SK-N-MC (cell line): ENCODE results near the gene ETV6.

Experiments
- DNase-seq: peaks from one replicate; pipeline ENCODE4 v3.0.0-alpha.2; 2011; ENCODE audit warnings: low read depth, low spot score
- H3K27ac ChIP-seq: fragments of 200-600 bp; sonication (generic); 2 replicates; pipeline ENCODE4 v1.5.1; 2016; ENCODE audit warnings: mixed run types
- H3K36me3 ChIP-seq: fragments of 200-600 bp; sonication (generic); 2 replicates; pipeline ENCODE4 v1.6.1; 2017; ENCODE audit warnings: antibody characterized with exemption, low read length, mixed read lengths; ENCODE audit not compliant: insufficient read depth
- H3K4me3 ChIP-seq: fragments of 200-600 bp; sonication (generic); 2 replicates; pipeline ENCODE4 v1.5.1; 2016
- H3K9ac ChIP-seq: fragments of 200-600 bp; sonication (generic); 2 replicates; pipeline ENCODE4 v1.8.0; 2017; ENCODE audit warnings: mixed run types, mixed read lengths; ENCODE audit not compliant: insufficient read length
- H3K9me3 ChIP-seq: fragments of 200-600 bp; sonication (generic); 2 replicates; pipeline ENCODE4 v1.6.1; 2017; ENCODE audit warnings: low read depth, mild to moderate bottlenecking, antibody characterized with exemption, low read length, moderate library complexity, mixed read lengths
- EZH2 ChIP-seq: fragments of 200-600 bp; sonication (generic); IDR thresholded peaks from one replicate; pipeline ENCODE4 v1.6.1; 2017; ENCODE audit warnings: antibody characterized with exemption
- FOXP2 ChIP-seq: optimal IDR thresholded peaks from 2 replicates; pipeline ENCODE3; 2011; ENCODE audit warnings: mild to moderate bottlenecking, moderate library complexity; ENCODE audit not compliant: insufficient read depth; ENCODE audit errors: extremely low read length, control extremely low read depth
- POLR2AphosphoS5 ChIP-seq: IDR thresholded peaks from 2 replicates; pipeline ENCODE4 v1.6.1; 2012; ENCODE audit warnings: mild to moderate bottlenecking, low read depth, low read length, borderline replicate concordance

Gene ETV6

GRCh38 chr12:11832093-11832492, 182.6 kb downstream of the ETV6 start:
- H3K27ac ChIP-seq = no peak overlapping the region
- TF ChIP-seq FOXP2 (no peak), POLR2AphosphoS5 (no peak), EZH2 (no peak)
- DNase-seq = no peak
- H3K36me3 ChIP-seq = no peaks in the 10 kb centered on the region
- H3K9ac ChIP-seq = no peak overlapping the region
- no peaks in the 10 kb centered on the region for H3K9me3 ChIP-seq
- no peak overlapping the region for H3K4me3 ChIP-seq

- Histone ChIP-seq H3K9ac (no peak overlapping the region), H3K4me3 (no peak overlapping the region), H3K36me3 (no peaks in the 10 kb centered on the region), H3K9me3 (no peaks in the 10 kb centered on the region), H3K27ac (no peak overlapping the region)
- no peak for TF ChIP-seq EZH2
- no peak for TF ChIP-seq FOXP2
- no peak for TF ChIP-seq POLR2AphosphoS5
- DNase-seq = no peak
Measured at GRCh38 chr12:11833174-11833895, 183.9 kb downstream of the ETV6 start.

DNA sequence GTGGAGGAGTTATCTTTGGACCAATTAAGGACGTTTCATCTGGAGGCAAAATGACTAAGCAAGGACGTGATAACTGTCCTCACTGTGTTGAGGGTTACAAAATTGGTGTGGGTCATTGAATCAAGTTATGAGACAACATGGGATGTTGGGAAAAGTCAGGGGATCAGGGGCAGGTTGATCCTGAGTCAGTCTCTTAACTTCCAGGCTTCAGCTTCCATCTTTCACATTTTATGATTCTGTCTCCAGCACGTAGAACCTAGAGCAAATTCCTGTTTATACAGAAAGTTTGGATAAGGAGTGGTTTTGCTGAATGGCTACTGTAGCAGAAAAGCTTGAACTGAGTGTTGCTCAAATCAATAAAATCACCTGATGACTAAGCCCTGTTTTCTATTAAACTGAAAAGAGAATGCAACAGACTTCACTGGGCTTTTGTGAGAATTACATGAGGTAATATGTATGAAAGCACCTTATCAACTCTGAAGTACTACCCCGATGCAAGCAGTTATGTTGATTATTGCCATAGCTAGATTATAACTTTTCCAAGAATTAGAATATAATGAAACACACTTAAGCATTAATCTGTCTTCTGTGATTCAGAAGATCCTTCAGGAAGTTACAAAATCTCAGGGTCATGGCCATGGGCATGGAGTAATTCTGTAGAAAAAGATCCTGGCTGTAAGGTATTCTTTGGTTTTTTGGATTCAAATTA, 184.8 kb downstream of the ETV6 start:
- H3K27ac ChIP-seq = no peak overlapping the region
- H3K36me3 ChIP-seq = no peaks in the 10 kb centered on the region

DNA sequence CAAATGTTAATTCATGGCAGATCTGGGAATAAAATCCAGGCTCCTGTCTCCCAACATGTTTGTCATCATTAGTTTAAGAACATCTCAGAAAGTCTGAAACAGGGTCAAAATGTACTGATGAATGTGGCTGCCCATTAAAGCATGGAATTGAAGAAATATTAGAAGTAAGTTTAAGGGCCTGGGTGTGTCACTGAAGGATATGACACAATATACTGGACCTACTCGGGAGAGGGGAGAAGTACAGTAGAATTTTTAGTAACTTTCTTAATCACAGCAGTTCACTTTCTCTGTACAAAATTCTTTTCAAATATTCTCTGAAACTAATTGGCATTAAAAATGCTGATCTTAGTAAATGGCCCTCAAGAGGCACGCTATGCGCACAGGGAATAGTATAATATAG, 185.5 kb downstream of the ETV6 start:
- H3K9me3 ChIP-seq = no peaks in the 10 kb centered on the region
- no peak overlapping the region for H3K9ac ChIP-seq
- no peaks in the 10 kb centered on the region for H3K36me3 ChIP-seq
- H3K27ac ChIP-seq = no peak overlapping the region
- TF ChIP-seq FOXP2 (no peak), POLR2AphosphoS5 (no peak), EZH2 (no peak)
- H3K4me3 ChIP-seq = no peak overlapping the region
- DNase-seq = no peak

More for the DNA sequence above, 184.8 kb downstream of the ETV6 start:
- no peak for TF ChIP-seq EZH2
- no peak for TF ChIP-seq FOXP2
- no peak for TF ChIP-seq POLR2AphosphoS5
- Histone ChIP-seq H3K4me3 (no peak overlapping the region), H3K9me3 (no peaks in the 10 kb centered on the region), H3K9ac (no peak overlapping the region)
- DNase-seq = no peak

- Histone ChIP-seq H3K9ac (no peak overlapping the region), H3K27ac (no peak overlapping the region), H3K4me3 (no peak overlapping the region), H3K9me3 (no peaks in the 10 kb centered on the region), H3K36me3 (no peaks in the 10 kb centered on the region)
- no peak for DNase-seq
- TF ChIP-seq FOXP2 (no peak), EZH2 (no peak), POLR2AphosphoS5 (no peak)
Measured at GRCh38 chr12:11836282-11837151, 187.0 kb downstream of the ETV6 start.

GRCh38 chr12:11837216-11837934, 187.9 kb downstream of the ETV6 start:
- Histone ChIP-seq H3K4me3 (no peak overlapping the region), H3K36me3 (no peaks in the 10 kb centered on the region), H3K9me3 (no peaks in the 10 kb centered on the region), H3K27ac (no peak overlapping the region), H3K9ac (no peak overlapping the region)
- TF ChIP-seq POLR2AphosphoS5 (no peak), EZH2 (no peak), FOXP2 (no peak)
- DNase-seq = no peak

DNA sequence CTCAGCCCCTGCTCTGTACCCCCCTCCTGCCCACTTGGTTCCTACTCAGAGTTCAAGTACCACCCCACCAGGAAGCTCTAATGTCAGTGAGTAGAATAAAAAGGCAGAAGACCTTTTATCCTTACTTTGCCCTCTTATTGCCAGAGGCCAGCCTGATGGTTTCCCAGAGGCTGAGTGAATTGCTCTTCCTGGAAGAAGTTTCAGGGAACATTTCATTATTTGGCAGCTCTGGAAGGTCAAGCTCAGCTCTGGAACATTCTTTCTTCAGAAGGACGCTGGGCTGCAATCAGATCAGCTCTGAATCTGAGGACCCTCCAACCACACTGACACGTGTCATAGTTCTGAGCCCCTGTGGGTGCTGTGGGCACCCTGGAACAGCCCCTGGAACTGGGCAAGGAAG, 188.9 kb downstream of the ETV6 start:
- Histone ChIP-seq H3K9ac (no peak overlapping the region), H3K27ac (no peak overlapping the region), H3K4me3 (no peak overlapping the region), H3K36me3 (no peaks in the 10 kb centered on the region), H3K9me3 (no peaks in the 10 kb centered on the region)
- TF ChIP-seq EZH2 (no peak), FOXP2 (no peak), POLR2AphosphoS5 (no peak)
- DNase-seq = no peak

DNA sequence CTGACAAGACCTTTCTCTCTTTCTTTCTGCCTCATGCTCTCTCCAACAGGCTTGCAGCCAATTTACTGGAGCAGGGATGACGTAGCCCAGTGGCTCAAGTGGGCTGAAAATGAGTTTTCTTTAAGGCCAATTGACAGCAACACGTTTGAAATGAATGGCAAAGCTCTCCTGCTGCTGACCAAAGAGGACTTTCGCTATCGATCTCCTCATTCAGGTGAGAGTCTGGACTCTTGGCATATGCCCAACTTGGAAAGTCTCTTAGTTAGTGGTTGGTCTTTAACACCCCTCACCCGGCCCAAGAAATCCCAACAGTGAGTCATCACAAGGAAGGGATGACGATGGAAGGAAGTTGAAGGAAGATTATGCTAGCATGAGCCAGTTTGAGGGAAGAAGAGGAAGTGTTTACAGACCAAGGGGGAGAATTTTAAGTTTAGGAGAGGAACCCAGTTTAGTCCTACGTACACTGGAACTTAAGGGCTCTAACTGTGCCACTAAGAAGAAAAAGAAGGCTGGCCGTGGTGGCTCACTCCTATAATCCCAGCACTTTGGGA, 189.7 kb downstream of the ETV6 start:
- H3K9me3 ChIP-seq = no peaks in the 10 kb centered on the region
- TF ChIP-seq EZH2 (no peak), POLR2AphosphoS5 (no peak), FOXP2 (no peak)
- no peaks in the 10 kb centered on the region for H3K36me3 ChIP-seq
- no peak overlapping the region for H3K9ac ChIP-seq
- no peak overlapping the region for H3K4me3 ChIP-seq
- DNase-seq = no peak
- H3K27ac ChIP-seq = no peak overlapping the region
